ENCODE data around the gene KIF13A. TPM values are rescaled to one million over a fixed set of nuclear protein-coding genes. Genes with fewer than 3 reads are reported as not detected.
"Not testable (repeated sequence)": the region's sequence is repeated elsewhere in the genome, so short reads cannot be mapped to it uniquely, and the experiment has no call there.

Gene KIF13A
- polyA plus RNA-seq, 5 donors, result 36.4 to 54.7 (median 43.5) TPM

DNA sequence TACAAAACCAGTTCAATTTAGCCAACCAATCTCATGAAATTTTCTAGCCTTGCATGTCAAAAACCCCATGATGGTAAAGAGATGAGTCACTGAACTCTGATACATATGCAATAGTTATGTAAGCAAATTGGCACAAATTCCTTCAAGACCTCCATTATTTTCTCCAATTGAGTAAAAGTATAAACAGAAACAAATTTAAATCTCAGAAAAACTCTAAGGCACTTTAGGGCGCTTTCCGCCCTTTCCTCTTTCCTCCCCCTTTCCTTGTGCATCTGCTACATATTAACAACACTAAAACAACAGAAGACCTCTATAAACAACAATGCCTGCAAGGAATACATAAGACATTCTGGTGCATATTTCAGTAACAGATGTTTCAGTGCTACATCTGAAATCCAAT, 48.5 kb downstream of the KIF13A start:
- no peak for DNase-seq

DNA sequence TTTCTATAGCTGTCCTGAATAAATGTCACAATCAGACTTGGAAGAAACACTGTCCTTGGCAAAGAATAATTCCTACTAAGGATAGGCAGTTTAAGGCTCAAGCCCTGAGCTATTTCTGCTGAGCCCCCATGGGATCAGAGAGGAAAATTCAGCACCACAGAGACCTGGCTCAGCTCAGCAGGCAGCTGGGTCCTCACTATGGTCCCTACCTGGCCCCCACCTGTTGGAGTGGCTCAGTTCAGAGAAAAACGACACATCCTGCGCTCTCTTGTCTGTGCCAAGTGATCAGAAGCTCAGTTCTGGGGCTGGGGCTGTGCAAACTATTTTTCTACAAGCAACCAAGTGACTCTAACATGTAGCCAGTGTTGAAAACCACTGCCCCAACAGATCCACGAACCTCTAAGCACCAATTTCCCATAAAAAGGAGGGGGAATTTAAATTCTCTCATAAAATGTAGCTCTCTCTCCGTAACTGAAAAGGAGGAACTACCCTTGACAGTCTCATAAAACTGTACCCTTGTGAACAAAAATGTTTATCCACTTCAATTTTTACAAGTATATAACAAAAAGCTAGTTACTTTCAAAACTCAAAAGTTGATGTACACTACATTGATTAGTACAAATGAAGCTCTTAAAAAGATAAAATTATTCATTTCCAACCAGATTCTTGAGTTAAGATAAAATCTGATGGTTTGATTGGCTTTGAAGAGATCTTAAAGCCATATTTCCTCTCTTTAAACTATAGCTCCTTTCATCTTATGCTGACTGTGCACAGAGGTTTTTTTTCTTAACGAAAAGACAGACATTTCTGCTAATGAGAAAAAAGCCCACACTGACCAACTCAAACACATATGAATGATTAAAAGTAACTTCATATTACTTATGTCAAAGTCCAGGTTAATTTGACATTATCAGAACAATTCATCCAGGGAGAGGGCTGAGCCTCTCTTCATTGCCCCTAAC, 52.0 kb downstream of the KIF13A start:
- no peak for DNase-seq

DNA sequence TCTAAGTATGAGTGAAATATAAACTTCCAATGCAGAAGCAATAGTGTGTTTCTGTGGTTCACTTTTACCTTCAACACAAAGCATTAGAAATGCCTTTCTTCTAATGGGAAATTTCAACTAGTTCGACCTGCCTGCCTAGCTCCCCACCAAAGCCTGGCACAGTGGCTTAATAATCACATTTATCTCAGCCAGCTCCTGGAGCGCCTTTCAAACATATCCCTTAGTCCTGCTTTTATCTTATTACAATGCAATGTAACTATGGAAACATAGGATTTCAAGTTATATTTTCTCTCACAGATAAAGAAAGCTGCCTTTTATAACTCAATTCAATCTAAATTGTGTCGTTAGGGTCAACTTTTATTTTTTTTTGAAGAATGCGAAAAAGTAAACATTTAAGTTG, 53.7 kb downstream of the KIF13A start:
- no peak for DNase-seq

DNA sequence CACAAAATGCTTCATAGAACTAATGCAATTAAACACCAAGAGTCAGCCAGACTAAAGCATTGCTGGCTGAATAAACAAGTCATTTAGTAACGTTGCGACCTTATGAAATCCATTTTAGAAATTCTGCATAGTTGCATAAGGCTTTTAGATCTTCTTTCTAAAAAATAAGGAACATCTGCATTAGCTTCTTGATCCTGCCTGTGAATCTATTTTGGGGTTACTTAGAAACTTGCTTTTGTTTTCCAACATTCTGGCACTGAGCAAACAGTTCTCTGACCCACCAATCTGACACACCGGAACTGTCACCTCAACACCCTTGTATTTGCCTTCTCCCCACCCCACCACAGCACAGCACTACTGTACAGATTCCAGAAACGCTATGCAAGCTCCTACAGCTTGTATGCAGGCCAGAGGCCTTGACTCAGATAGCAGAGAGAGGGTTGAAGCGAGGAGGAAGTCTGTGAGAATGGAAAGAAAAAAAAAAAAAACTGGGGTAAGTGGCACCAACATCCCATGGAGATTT, 55.0 kb downstream of the KIF13A start:
- DNase-seq, result peak; percentile 59 to 77

DNA sequence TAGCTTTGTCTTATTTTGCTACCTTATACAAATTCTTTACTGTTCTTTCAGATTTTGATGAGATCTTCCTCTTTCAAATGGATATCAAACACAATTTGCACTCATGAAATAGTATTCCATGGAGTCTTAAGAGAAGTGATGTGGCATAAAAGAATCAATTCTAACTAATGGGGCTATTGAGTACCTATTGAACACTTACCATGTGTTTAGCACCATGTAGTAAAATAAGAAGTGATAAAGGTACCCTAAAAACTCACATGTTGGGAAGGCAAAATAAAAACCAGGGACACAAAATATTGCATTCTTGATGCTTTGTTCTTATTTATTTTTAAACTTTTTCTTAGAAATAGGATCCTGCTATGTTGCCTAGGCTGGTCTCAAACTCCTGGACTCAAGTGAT, 56.2 kb downstream of the KIF13A start:
- no peak for DNase-seq

DNA sequence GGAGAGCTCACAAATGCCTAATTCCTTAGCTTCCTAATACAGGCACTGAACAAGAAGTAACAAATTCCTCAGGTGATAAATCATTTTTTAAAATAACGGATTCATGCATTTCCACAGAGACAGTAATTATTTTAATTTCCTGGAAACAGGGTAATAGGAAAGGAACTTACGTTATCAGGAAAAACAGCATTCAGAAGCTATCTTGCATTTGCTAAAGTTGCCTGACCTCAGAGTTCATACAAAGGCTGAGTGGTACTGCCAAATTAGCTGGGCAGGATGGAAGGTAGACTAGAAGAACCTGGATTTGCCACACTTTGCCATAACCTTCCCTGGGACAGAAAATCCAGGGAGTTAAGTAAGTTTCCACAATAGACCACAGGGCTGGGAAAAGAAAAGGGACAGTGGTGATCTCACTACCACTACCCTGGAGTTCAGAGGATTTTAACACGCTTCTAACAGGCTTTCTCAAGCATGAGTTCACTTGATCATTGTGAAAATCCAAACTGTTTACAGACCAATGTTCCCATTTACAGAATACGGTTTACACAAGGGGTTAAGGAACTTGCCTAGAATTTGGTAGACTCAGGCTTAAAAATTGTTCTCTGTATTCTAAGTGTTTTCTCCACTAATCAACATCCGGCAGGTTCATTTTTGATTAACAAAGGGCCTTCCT, 57.0 kb downstream of the KIF13A start:
- no peak for DNase-seq

DNA sequence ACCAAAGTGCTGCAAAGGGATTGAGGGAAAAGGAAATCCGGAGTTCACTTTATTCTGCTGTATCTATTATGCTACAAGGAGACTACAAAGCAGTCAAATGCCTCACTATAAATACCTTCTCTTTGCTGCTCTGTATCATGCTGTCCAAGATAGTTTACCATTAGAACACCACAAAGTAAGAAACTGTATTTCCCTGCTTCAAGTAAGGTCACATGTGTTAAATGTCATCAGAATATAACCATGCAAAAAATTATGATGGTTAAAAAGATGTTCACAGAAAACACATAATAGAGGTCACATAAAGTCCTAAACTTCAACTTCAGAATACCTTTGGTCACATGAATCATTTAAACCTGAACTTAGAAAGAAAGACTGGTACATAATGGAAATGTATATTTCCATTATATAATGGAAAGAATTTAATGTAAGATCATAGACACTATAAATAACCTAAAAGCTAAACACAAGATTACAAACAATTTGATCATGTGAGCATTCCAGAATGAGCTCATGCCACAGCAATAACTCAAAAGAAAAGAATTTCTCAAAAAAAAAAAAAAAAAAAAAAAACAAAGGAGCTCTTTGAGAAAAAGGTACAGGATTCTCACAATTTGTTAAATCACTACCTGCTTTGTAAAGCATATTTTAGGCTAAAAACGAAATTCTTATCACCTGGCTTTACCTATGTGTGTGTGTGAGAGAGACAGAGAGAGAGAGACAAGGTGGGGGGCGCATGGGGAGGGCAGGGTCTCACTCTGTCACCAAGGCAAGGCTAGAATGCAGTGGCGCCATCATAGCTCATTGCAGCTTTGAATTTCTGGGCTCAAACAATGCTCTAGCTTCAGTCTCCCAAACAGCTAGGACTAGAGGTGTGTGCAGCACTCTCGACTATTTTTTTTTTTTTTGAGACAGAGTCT, 58.7 kb downstream of the KIF13A start:
- DNase-seq, result no peak

DNA sequence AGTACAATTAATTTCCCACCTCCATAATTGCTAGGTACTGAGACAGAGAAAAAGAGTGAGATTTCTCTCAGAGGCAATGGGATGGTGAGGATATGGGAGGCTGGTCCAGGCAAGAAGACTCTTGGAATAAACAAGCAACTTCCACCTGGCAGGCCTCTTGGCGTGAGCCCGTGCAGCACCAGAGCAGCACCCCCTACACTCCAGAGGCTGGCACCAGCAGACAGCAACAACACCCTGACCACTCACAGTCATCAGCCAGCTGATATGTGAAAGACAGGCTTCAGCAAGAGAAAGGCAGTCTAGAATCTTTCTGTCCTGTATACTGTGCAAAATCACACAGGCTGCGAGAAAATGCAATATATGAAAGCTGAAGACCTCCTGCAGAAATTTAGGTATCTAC, 59.7 kb downstream of the KIF13A start:
- no peak for DNase-seq

DNA sequence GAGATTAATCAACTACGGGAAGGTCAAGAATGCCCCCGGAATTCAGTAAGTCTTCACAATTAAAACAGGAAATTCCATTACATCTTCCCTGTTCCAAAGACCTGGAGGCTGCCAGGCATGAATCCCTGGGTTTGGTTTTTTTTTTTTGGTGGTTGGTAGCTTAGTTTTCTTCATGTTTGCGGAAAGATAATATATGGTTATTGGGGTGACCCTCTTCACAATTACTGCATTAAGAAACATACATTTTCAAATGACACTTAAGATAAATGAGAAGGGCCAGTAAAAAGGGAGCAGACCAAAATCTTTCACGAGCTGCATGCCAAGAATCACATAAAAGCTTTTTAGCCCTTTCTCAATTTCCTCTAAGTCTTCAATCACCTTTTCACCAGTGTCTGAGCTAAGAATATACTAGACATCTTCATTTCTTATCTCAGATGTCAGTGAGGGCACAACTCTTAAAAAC, 64.0 kb downstream of the KIF13A start:
- no peak for DNase-seq

DNA sequence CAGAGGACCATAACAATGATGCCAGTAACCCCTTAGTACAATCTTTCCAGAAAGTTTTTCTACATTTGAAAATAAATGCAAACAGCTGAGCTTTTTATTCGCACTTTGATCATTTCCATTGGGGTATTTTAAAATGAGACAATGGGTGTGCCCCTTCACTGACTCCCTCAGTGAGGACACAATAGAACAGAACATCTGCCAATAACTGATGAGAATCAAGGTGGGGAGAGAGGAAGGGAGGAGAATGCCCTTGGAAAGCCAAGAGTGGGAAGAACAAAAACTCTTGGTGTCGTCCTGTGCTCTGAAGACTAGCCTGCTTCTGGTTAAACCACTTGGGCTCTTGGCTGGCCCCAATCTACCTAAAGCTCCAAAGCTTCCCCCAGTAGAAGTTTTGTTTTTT, 66.0 kb downstream of the KIF13A start:
- no peak for DNase-seq

DNA sequence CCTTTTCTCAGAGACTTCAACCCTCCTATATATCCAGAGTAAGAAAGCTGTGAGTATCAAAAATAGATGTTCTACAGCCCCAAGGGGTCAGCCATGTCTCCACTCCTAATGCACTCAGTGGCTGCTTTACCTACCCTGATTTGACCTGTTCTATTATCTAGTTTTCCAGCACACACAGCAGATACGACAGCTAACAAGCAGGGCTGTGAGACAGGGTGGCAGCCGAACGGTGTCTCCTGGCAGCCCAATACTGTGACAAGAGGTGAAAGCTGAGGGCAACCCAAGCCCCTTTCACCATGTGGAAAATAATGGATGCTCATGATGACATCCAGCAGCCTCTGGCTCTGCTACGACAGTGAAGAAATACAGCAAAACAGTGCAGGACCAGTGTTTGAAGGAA, 67.9 kb downstream of the KIF13A start:
- DNase-seq, result no peak

DNA sequence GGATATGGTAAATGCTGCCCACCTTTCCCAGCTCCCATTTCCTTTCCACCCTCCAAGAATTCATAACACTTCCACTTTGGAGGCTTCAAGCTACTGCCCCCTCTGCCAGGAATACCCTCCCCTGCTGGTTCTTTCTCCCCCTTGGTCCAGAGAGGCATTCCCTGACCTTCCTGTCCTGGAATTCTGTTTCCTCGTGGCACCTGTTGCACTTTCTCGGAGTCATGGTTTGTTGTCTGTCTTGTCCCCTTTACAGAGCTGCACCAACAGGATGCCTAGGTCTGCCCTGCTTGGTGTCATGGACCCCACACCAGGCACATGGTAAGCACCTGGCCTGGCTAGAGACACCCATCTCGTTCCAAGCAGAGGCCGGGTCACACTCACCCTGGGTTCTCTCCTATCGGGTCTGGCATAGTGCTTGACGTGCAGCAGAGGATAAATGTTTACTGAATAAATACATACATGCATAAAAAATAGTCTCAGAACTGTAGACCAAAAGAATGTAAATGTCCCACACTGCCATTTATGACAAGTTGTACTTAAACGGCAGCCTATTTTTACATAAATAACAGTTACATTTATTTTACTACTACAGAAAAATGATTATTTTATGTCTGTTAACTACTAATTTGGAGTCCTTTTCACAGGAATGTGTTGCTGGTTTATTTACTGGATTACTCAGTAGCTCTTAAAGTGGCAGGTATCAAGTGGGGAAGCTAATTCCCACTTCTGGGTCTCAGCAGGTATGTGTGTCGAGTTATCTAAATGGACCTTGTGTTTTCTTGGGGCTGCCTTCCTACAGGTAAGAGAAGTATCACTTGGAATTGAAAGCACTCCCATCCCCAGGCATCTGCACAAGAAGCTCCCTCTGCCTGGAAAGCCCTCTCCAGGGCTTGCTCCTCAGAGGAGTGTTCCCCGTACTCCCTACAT, 69.3 kb downstream of the KIF13A start:
- DNase-seq, result no peak

DNA sequence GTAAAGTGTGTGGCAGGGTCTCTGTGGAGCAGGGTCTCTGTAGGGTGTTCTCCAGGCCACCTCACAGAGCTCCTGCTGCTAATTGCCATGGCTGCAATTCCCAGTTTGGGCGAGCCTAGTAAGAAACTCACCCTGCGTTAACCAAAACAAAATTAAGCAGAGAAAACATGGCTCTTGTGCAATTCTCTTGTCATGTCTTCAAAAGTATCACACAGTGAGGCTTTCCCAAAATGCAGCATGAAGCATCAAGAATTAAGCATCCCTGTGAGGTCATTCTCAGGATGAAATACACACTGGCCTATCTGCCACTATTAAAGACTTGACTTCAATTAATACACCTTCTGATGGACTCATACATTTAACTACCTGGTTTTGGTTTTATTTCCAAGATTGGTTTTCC, 72.8 kb downstream of the KIF13A start:
- DNase-seq, result no peak

DNA sequence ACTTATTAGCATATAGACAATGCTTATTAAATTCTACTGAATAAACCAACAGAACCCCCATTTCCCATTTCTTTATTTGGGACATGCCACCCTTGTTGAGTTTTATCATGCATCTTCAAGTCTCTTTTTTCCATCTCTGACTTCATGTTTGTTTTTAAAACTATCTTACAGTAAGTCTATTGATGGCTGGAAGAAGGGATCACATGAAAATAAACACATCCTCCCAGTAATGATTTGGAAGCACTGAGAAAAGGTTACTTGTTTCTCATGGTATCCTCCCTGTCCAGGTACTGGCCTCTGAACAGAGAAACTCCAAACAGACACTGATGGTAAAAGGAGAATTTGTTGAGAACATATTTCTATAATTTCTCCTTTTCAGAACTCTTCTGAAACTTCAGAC, 74.9 kb downstream of the KIF13A start:
- DNase-seq, result no peak

DNA sequence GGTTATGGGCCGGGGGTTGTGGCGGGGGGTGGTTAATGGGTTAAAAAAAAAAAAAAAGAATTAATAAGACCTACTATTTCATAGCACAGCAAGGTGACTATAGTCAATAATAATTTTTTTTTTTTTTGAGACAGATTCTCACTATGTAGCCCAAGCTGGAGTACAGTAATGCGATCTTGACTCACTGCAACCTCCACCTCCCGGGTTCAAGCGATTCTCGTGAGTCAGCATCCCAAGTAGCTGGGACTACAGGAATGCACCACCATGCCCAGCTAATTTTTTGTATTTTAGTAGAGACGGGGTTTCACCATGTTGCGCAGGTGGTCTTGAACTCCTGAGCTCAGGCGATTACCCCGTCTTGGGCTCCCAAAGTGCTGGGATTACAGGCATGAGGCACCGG, 75.8 kb downstream of the KIF13A start:
- DNase-seq, result not testable (repeated sequence)

DNA sequence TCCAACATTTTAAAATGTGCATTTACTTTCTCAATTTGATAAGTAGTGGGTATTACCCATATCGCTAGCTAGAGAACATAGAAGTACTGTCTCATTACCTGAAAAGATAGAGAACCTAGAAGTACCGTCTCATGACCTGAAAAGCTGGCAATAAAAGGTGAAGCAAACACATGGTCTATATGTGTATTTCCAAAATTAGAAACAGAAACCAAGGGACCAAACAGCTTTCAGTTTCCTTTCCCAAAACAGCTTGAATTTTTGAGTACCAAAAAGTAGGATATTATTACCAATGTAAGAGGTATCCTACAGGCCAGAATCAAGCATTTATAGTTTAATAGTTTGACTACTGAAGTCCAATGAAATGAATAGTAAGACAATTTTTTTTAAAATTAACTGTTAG, 77.2 kb downstream of the KIF13A start:
- no peak for DNase-seq

DNA sequence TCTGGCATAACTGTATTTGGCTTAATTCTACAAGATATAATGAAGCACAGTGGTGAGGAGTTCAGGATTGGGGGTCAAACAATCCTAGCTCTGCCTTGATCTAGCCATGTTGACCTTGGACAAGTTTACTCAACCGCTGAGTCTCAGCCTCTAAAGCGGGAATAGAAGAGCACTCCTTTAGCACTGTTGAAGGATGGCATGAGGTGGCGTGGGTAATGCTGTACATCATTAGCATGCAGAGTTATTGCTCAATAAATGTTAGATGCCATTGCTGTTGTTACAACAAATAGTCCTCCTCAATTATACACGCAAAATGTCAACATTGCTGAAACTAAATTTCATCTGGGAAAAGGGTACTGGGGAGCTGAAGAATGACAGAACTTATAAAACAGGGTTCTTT, 78.6 kb downstream of the KIF13A start:
- no peak for DNase-seq

DNA sequence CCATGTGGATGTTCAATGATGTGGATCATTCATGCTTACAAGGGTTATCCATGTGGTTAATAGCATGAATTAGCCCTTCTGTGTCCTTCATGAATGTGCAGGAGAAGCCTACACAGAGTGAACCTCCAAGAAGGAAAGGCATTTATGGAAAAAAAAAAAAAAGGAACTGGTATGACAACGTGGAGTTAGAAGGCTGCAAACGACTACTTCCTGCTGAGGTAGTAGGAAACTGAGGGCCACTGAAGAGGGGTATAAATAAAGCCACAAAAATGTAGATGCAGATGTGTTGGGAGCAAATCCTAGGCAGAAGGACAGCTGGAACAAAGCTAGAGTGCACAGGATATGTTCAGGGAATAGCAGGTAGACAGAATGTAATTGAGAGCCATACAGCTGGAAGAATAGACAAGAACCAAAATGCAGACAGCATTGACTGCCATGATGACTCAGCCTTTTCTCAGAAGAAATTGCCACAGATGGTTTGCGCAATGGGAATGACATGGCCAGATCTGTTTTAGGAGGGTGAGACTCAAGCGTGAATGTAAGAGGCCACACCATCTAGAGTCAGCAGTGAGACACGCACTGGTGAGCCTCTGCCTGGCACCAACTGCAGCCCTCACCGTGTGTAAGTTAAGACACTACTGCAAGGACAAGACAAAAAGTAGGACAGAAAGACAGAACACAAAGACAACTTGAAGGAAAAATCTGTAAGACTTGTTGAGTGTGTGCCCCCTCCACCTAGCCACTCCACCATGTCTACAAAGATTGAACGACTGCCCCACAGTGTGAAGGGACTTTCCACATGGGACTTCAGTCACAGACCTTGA, 79.8 kb downstream of the KIF13A start:
- DNase-seq, result peak in 1 of 2 donors; percentile 34

Measured in right lung (tissue), 5 donors.